GM06990 (cell line): ENCODE results near the gene ARMS2.

ENCODE experiments used
- DNase-seq: peaks from one replicate; pipeline ENCODE4 v3.0.0-alpha.2; 2011; ENCODE audit not compliant: insufficient read length; ENCODE audit errors: extremely low read depth
- H3K27me3 ChIP-seq: replicated peaks from 2 replicates; pipeline ENCODE4 v1.6.0; 2011; ENCODE audit warnings: low read length; ENCODE audit not compliant: control insufficient read depth, insufficient read depth
- H3K36me3 ChIP-seq: 2 replicates; pipeline ENCODE4 v1.5.1; 2011; ENCODE audit warnings: low read length; ENCODE audit not compliant: control insufficient read depth, insufficient read depth
- H3K4me3 ChIP-seq: replicated peaks from 2 replicates; pipeline ENCODE4 v1.5.1; 2011; ENCODE audit warnings: low read depth, mild to moderate bottlenecking, control low read depth, low read length
- CTCF ChIP-seq: IDR thresholded peaks from 2 replicates; pipeline ENCODE4 v1.5.1; 2011; ENCODE audit warnings: low read length, control low read depth, mild to moderate bottlenecking, inconsistent platforms; ENCODE audit not compliant: insufficient read depth, poor library complexity, severe bottlenecking

ARMS2 gene

GRCh38 chr10:122486406-122487080 is 32.1 kb downstream of the ARMS2 start:
- Histone ChIP-seq H3K36me3 (no peaks in the 10 kb centered on the region), H3K4me3 (no peak overlapping the region), H3K27me3 (no peaks in the 10 kb centered on the region; the same call in 1 of the 2 replicates)
- no peak for TF ChIP-seq CTCF
- DNase-seq, result no peak

GRCh38 chr10:122487174-122487765 is 32.8 kb downstream of the ARMS2 start:
- DNase-seq, result no peak
- TF ChIP-seq CTCF, result no peak
- Histone ChIP-seq H3K4me3 (no peak overlapping the region), H3K36me3 (no peaks in the 10 kb centered on the region), H3K27me3 (no peaks in the 10 kb centered on the region; the same call in 1 of the 2 replicates)

GRCh38 chr10:122490268-122490667 is 35.8 kb downstream of the ARMS2 start:
- DNase-seq, result no peak
- TF ChIP-seq CTCF, result no peak
- no peak overlapping the region for H3K4me3 ChIP-seq
- H3K36me3 ChIP-seq, result no peaks in the 10 kb centered on the region
- no peaks in the 10 kb centered on the region; the same call in 1 of the 2 replicates for H3K27me3 ChIP-seq

GRCh38 chr10:122490786-122491680 is 36.6 kb downstream of the ARMS2 start:
- no peak for TF ChIP-seq CTCF
- Histone ChIP-seq H3K4me3 (no peak overlapping the region), H3K27me3 (no peaks in the 10 kb centered on the region; the same call in 1 of the 2 replicates), H3K36me3 (no peaks in the 10 kb centered on the region)
- no peak for DNase-seq

GRCh38 chr10:122492006-122492405 is 37.6 kb downstream of the ARMS2 start:
- Histone ChIP-seq H3K4me3 (no peak overlapping the region), H3K36me3 (no peaks in the 10 kb centered on the region), H3K27me3 (no peaks in the 10 kb centered on the region; the same call in 1 of the 2 replicates)
- no peak for TF ChIP-seq CTCF
- DNase-seq, result no peak
